ENCODE measurements around the gene ITGAL. TPM values are rescaled to one million over a fixed set of nuclear protein-coding genes. Genes with fewer than 3 reads are reported as not detected.
"Not testable (repeated sequence)": the region's sequence is repeated elsewhere in the genome, so short reads cannot be mapped to it uniquely, and the experiment has no call there.

Gene ITGAL
- total and polyA plus RNA-seq, 4 donors, result 0.77 to 14.3 (median 10.8) TPM

GRCh38 chr16:30518552-30518951, 46.0 kb downstream of the ITGAL start:
- whole genome bisulfite sequencing, 2 donors, result 88 to 89% methylated on average over 10 of the region's 10 CpGs
- Histone ChIP-seq H3K27me3 (ENCODE audit: control insufficient read depth in 1 of 2, insufficient read depth in 2 of 2, low read length in 1 of 2) (no peaks in the 10 kb centered on the region), H3K36me3 (ENCODE audit: control insufficient read depth in 1 of 2, insufficient read depth in 2 of 2, low read length in 1 of 2) (no peaks in the 10 kb centered on the region), H3K4me3 (ENCODE audit: low read length in 2 of 2) (no peak overlapping the region), H3K4me1 (ENCODE audit: control insufficient read depth in 1 of 2, insufficient read depth in 2 of 2, low read length in 2 of 2) (no peaks in the 10 kb centered on the region), H3K27ac (ENCODE audit: low read depth in 1 of 2, low read length in 2 of 2) (no peak overlapping the region), H3K9me3 (ENCODE audit: control insufficient read depth, low read length) (no peaks in the 10 kb centered on the region)
- intact Hi-C loops (cut with DNase I), result no loop called here
- DNase-seq (no peak), ATAC-seq (ENCODE audit: low FRiP score) (no peak)

- no peak overlapping the region for H3K27ac ChIP-seq (ENCODE audit: low read depth in 1 of 2, low read length in 2 of 2)
- H3K9me3 ChIP-seq (ENCODE audit: control insufficient read depth, low read length), result no peaks in the 10 kb centered on the region
- no peaks in the 10 kb centered on the region for H3K4me1 ChIP-seq (ENCODE audit: control insufficient read depth in 1 of 2, insufficient read depth in 2 of 2, low read length in 2 of 2)
- intact Hi-C loops (cut with DNase I), result no loop called here
- no peaks in the 10 kb centered on the region for H3K36me3 ChIP-seq (ENCODE audit: control insufficient read depth in 1 of 2, insufficient read depth in 2 of 2, low read length in 1 of 2)
- H3K4me3 ChIP-seq (ENCODE audit: low read length in 2 of 2), result no peak overlapping the region
- DNase-seq (no peak), ATAC-seq (ENCODE audit: low FRiP score) (no peak)
- 87 to 88% methylated on average over 20 of the region's 20 CpGs for WGBS, 2 donors
- H3K27me3 ChIP-seq (ENCODE audit: control insufficient read depth in 1 of 2, insufficient read depth in 2 of 2, low read length in 1 of 2), result no peaks in the 10 kb centered on the region
These were observed 46.8 kb downstream of the ITGAL start for GRCh38 chr16:30519120-30520049.

GRCh38 chr16:30521476-30521872, 48.9 kb downstream of the ITGAL start:
- DNase-seq (no peak), ATAC-seq (ENCODE audit: low FRiP score) (no peak)
- H3K27me3 ChIP-seq (ENCODE audit: control insufficient read depth in 1 of 2, insufficient read depth in 2 of 2, low read length in 1 of 2), result no peaks in the 10 kb centered on the region
- no peak overlapping the region for H3K27ac ChIP-seq (ENCODE audit: low read depth in 1 of 2, low read length in 2 of 2)
- H3K4me1 ChIP-seq (ENCODE audit: control insufficient read depth in 1 of 2, insufficient read depth in 2 of 2, low read length in 2 of 2), result no peaks in the 10 kb centered on the region
- H3K9me3 ChIP-seq (ENCODE audit: control insufficient read depth, low read length), result no peaks in the 10 kb centered on the region
- H3K4me3 ChIP-seq (ENCODE audit: low read length in 2 of 2), result no peak overlapping the region
- H3K36me3 ChIP-seq (ENCODE audit: control insufficient read depth in 1 of 2, insufficient read depth in 2 of 2, low read length in 1 of 2), result no peaks in the 10 kb centered on the region
- intact Hi-C loops (cut with DNase I), result no loop called here
- WGBS, 2 donors, result 88 to 91% methylated on average over 7 of the region's 7 CpGs

- no peaks in the 10 kb centered on the region for H3K4me1 ChIP-seq (ENCODE audit: control insufficient read depth in 1 of 2, insufficient read depth in 2 of 2, low read length in 2 of 2)
- H3K27ac ChIP-seq (ENCODE audit: low read depth in 1 of 2, low read length in 2 of 2), result no peak overlapping the region
- H3K9me3 ChIP-seq (ENCODE audit: control insufficient read depth, low read length), result no peaks in the 10 kb centered on the region
- H3K36me3 ChIP-seq (ENCODE audit: control insufficient read depth in 1 of 2, insufficient read depth in 2 of 2, low read length in 1 of 2), result no peaks in the 10 kb centered on the region
- DNase-seq, result no peak
- intact Hi-C loops (cut with DNase I), result no loop called here
- ATAC-seq (ENCODE audit: low FRiP score), result no peak
- 32 to 33% methylated on average over 11 of the region's 11 CpGs for WGBS, 2 donors
- H3K4me3 ChIP-seq (ENCODE audit: low read length in 2 of 2), result no peak overlapping the region
- no peaks in the 10 kb centered on the region for H3K27me3 ChIP-seq (ENCODE audit: control insufficient read depth in 1 of 2, insufficient read depth in 2 of 2, low read length in 1 of 2)
These were observed 49.5 kb downstream of the ITGAL start for GRCh38 chr16:30521873-30522641.

- H3K4me1 ChIP-seq (ENCODE audit: control insufficient read depth in 1 of 2, insufficient read depth in 2 of 2, low read length in 2 of 2); DNase-seq; H3K27ac ChIP-seq (ENCODE audit: low read depth in 1 of 2, low read length in 2 of 2); H3K4me3 ChIP-seq (ENCODE audit: low read length in 2 of 2); H3K9me3 ChIP-seq (ENCODE audit: control insufficient read depth, low read length); intact Hi-C loops (cut with DNase I); H3K27me3 ChIP-seq (ENCODE audit: control insufficient read depth in 1 of 2, insufficient read depth in 2 of 2, low read length in 1 of 2); ATAC-seq (ENCODE audit: low FRiP score); H3K36me3 ChIP-seq (ENCODE audit: control insufficient read depth in 1 of 2, insufficient read depth in 2 of 2, low read length in 1 of 2): not testable (repeated sequence)
- 87% methylated on average over 12 of the region's 12 CpGs for WGBS, 2 donors
These were observed 50.3 kb downstream of the ITGAL start for GRCh38 chr16:30522702-30523463.

- DNase-seq (no peak), ATAC-seq (ENCODE audit: low FRiP score) (no peak)
- intact Hi-C loops (cut with DNase I), result no loop called here
- Histone ChIP-seq H3K27ac (ENCODE audit: low read depth in 1 of 2, low read length in 2 of 2) (no peak overlapping the region), H3K4me1 (ENCODE audit: control insufficient read depth in 1 of 2, insufficient read depth in 2 of 2, low read length in 2 of 2) (no peaks in the 10 kb centered on the region), H3K27me3 (ENCODE audit: control insufficient read depth in 1 of 2, insufficient read depth in 2 of 2, low read length in 1 of 2) (no peaks in the 10 kb centered on the region), H3K36me3 (ENCODE audit: control insufficient read depth in 1 of 2, insufficient read depth in 2 of 2, low read length in 1 of 2) (no peaks in the 10 kb centered on the region), H3K4me3 (ENCODE audit: low read length in 2 of 2) (no peak overlapping the region), H3K9me3 (ENCODE audit: control insufficient read depth, low read length) (no peaks in the 10 kb centered on the region)
- 81 to 85% methylated on average over 26 of the region's 26 CpGs for WGBS, 2 donors
These were observed 51.4 kb downstream of the ITGAL start for GRCh38 chr16:30523768-30524574.

- Histone ChIP-seq H3K27ac (ENCODE audit: low read depth in 1 of 2, low read length in 2 of 2) (no peak overlapping the region), H3K36me3 (ENCODE audit: control insufficient read depth in 1 of 2, insufficient read depth in 2 of 2, low read length in 1 of 2) (no peaks in the 10 kb centered on the region), H3K4me3 (ENCODE audit: low read length in 2 of 2) (no peak overlapping the region), H3K9me3 (ENCODE audit: control insufficient read depth, low read length) (no peaks in the 10 kb centered on the region), H3K27me3 (ENCODE audit: control insufficient read depth in 1 of 2, insufficient read depth in 2 of 2, low read length in 1 of 2) (no peaks in the 10 kb centered on the region), H3K4me1 (ENCODE audit: control insufficient read depth in 1 of 2, insufficient read depth in 2 of 2, low read length in 2 of 2) (no peaks in the 10 kb centered on the region)
- ATAC-seq (ENCODE audit: low FRiP score) (no peak), DNase-seq (no peak)
- intact Hi-C loops (cut with DNase I), result loop anchor here in 1 of 2 donors (5.0 kb wide), 1 partner anchor 78 kb away; the partner anchor contains the start of gene SEPHS2
- 96 to 97% methylated on average over 59 to 60 of the region's 60 CpGs for WGBS, 2 donors
These were observed 52.3 kb downstream of the ITGAL start for GRCh38 chr16:30524575-30525568.

Measured in aorta (tissue), 5 donors.